Liver (tissue), 9 donors: ENCODE data around the gene OPHN1. TPM values are rescaled to one million over a fixed set of nuclear protein-coding genes. Genes with fewer than 3 reads are reported as not detected.

ENCODE experiments used
- DNase-seq: peaks from one replicate; pipeline ENCODE4 v3.0.0-alpha.2; 2017; ENCODE audit warnings: low spot score
- H3K27ac ChIP-seq, 2 donors: one replicate each; pipeline ENCODE4 v1.7.0; 2013; ENCODE audit warnings: inconsistent platforms in 2 of 2, low read length in 2 of 2, control low read depth in 1 of 2, low read depth in 1 of 2, mild to moderate bottlenecking in 1 of 2
- H3K27me3 ChIP-seq, 4 donors: one replicate each; pipeline versions ENCODE4 v1.6.1 to v1.7.0; 2013; ENCODE audit warnings: low read length in 3 of 4, inconsistent platforms in 1 of 4, mild to moderate bottlenecking in 1 of 4, moderate library complexity in 1 of 4; ENCODE audit not compliant: control insufficient read depth in 4 of 4, insufficient read depth in 4 of 4
- H3K36me3 ChIP-seq, 4 donors: one replicate each; pipeline versions ENCODE4 v1.6.1 to v1.7.0; 2013; ENCODE audit warnings: low read length in 3 of 4, mild to moderate bottlenecking in 3 of 4, low read depth in 1 of 4, moderate library complexity in 1 of 4; ENCODE audit not compliant: control insufficient read depth in 4 of 4, insufficient read depth in 3 of 4
- H3K4me1 ChIP-seq, 4 donors: one replicate each; pipeline versions ENCODE4 v1.6.1 to v1.7.0; 2013; ENCODE audit warnings: low read length in 3 of 4, mild to moderate bottlenecking in 3 of 4, moderate library complexity in 1 of 4; ENCODE audit not compliant: control insufficient read depth in 4 of 4, insufficient read depth in 4 of 4
- H3K4me3 ChIP-seq, 3 donors: one replicate each; pipeline versions ENCODE4 v1.6.1 to v1.7.0; 2013; ENCODE audit warnings: low read length in 3 of 3, control low read depth in 1 of 3, low read depth in 1 of 3, mild to moderate bottlenecking in 1 of 3
- H3K9ac ChIP-seq, 2 donors: one replicate each; pipeline ENCODE4 v1.7.0; 2013; ENCODE audit warnings: low read length in 2 of 2, mild to moderate bottlenecking in 2 of 2, moderate library complexity in 2 of 2, control low read depth in 1 of 2, low read depth in 1 of 2
- H3K9me3 ChIP-seq, 4 donors: one replicate each; pipeline versions ENCODE4 v1.6.1 to v1.7.0; 2013; ENCODE audit warnings: low read length in 3 of 4; ENCODE audit not compliant: control insufficient read depth in 4 of 4
- ATF3 ChIP-seq: IDR thresholded peaks from 2 replicates; pipeline ENCODE4 v1.6.1; 2016; ENCODE audit warnings: antibody characterized with exemption
- CTCF ChIP-seq: fragments of 150-350 bp; IDR thresholded peaks from 2 replicates; pipeline ENCODE4 v1.5.1; 2017; ENCODE audit warnings: improper control_type of control experiment, low read depth, low read length; ENCODE audit not compliant: missing input control
- EGR1 ChIP-seq, 2 donors: IDR thresholded peaks; 2 replicates each; pipeline ENCODE4 v1.6.1; 2016 to 2018; ENCODE audit warnings: antibody characterized with exemption in 2 of 2, low read depth in 2 of 2
- FOXA1 ChIP-seq: IDR thresholded peaks from 2 replicates; pipeline ENCODE4 v1.6.1; 2016; ENCODE audit warnings: antibody characterized with exemption
- FOXA2 ChIP-seq: IDR thresholded peaks from 2 replicates; pipeline ENCODE4 v1.6.1; 2016; ENCODE audit warnings: antibody characterized with exemption
- GABPA ChIP-seq, 2 donors: IDR thresholded peaks in 1 of 2; conservative IDR thresholded peaks in 1 of 2; 2 replicates each; pipeline ENCODE4 v1.6.1; 2016; ENCODE audit warnings: antibody characterized with exemption in 2 of 2, mild to moderate bottlenecking in 1 of 2, moderate library complexity in 1 of 2
- HNF4A ChIP-seq, 2 donors: conservative IDR thresholded peaks; 2 replicates each; pipeline ENCODE4 v1.6.1; 2016; ENCODE audit warnings: antibody characterized with exemption in 2 of 2, mild to moderate bottlenecking in 2 of 2
- HNF4G ChIP-seq: IDR thresholded peaks from 2 replicates; pipeline ENCODE4 v1.6.1; 2016; ENCODE audit warnings: antibody characterized with exemption
- JUND ChIP-seq, 2 donors: IDR thresholded peaks; 2 replicates each; pipeline ENCODE4 v1.6.1; 2016; ENCODE audit warnings: antibody characterized with exemption in 2 of 2
- MAX ChIP-seq: IDR thresholded peaks from 2 replicates; pipeline ENCODE4 v1.6.1; 2016; ENCODE audit warnings: antibody characterized with exemption
- NR2F2 ChIP-seq: IDR thresholded peaks from 2 replicates; pipeline ENCODE4 v1.6.1; 2016; ENCODE audit warnings: antibody characterized with exemption
- RAD21 ChIP-seq, 2 donors: IDR thresholded peaks; 2 replicates each; pipeline ENCODE4 v1.6.1; 2016; ENCODE audit warnings: antibody characterized with exemption in 2 of 2, mild to moderate bottlenecking in 2 of 2
- RXRA ChIP-seq, 2 donors: IDR thresholded peaks; 2 replicates each; pipeline ENCODE4 v1.6.1; 2017 to 2018; ENCODE audit warnings: antibody characterized with exemption in 2 of 2, mild to moderate bottlenecking in 1 of 2
- SP1 ChIP-seq: IDR thresholded peaks from 2 replicates; pipeline ENCODE4 v1.6.1; 2018; ENCODE audit warnings: antibody characterized with exemption, mild to moderate bottlenecking
- TAF1 ChIP-seq: conservative IDR thresholded peaks from 2 replicates; pipeline ENCODE4 v1.6.1; 2016; ENCODE audit warnings: antibody characterized with exemption, mild to moderate bottlenecking
- YY1 ChIP-seq: IDR thresholded peaks from 2 replicates; pipeline ENCODE4 v1.6.1; 2016; ENCODE audit warnings: antibody characterized with exemption, mild to moderate bottlenecking
- polyA plus RNA-seq, 2 donors: library from polyadenylated mRNA; stranded (reverse) in 1 of 2; unstranded in 1 of 2; fragments of 200-250 nt in 1 of 2; fragments of >200 nt in 1 of 2; fragmentation: Nextera tagmentation in 1 of 2; extraction: Ambion mirVana in 1 of 2; gene quantifications; one replicate each; pipeline versions ENCODE4 v1.2.1 to v1.2.3, GENCODE V29; 2013 to 2015
- total RNA-seq, 2 donors: library from RNA; depleted of rRNA; stranded (reverse); fragments of >200 nt; gene quantifications; one replicate each; pipeline ENCODE4 v1.2.3, GENCODE V29; 2014
- TF ChIP-seq, protein P1 (sequence below): IDR thresholded peaks from 2 replicates; pipeline ENCODE4 v1.6.1; 2016; ENCODE audit warnings: antibody characterized with exemption
- donor health status: healthy.
- donor health status: healthy.
- donor health status: healthy.
- donor health status: healthy.
- donor health status: healthy.

Gene OPHN1
- total and polyA plus RNA-seq, 4 donors, result 0.17 to 1.2 (median 0.60) TPM

GRCh38 chrX:68287419-68287818 is 145.9 kb downstream of the OPHN1 start (continued):
- TF ChIP-seq, protein P1, sequence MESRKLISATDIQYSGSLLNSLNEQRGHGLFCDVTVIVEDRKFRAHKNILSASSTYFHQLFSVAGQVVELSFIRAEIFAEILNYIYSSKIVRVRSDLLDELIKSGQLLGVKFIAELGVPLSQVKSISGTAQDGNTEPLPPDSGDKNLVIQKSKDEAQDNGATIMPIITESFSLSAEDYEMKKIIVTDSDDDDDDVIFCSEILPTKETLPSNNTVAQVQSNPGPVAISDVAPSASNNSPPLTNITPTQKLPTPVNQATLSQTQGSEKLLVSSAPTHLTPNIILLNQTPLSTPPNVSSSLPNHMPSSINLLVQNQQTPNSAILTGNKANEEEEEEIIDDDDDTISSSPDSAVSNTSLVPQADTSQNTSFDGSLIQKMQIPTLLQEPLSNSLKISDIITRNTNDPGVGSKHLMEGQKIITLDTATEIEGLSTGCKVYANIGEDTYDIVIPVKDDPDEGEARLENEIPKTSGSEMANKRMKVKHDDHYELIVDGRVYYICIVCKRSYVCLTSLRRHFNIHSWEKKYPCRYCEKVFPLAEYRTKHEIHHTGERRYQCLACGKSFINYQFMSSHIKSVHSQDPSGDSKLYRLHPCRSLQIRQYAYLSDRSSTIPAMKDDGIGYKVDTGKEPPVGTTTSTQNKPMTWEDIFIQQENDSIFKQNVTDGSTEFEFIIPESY, result no peak
- TF ChIP-seq JUND (IDR thresholded peaks at IDR 0.05), result no peak
- TF ChIP-seq TAF1, result no peak
- no peak for TF ChIP-seq MAX
- TF ChIP-seq RXRA (IDR thresholded peaks at IDR 0.05), result no peak
- TF ChIP-seq YY1, result no peak
- TF ChIP-seq NR2F2, result no peak
- TF ChIP-seq HNF4G, result no peak
- TF ChIP-seq ATF3, result no peak
- no peak for TF ChIP-seq GABPA (IDR thresholded peaks at IDR 0.05 in 1 of 2, conservative IDR thresholded peaks at IDR 0.05 in 1 of 2)
- TF ChIP-seq HNF4A (conservative IDR thresholded peaks at IDR 0.05), result no peak

DNA sequence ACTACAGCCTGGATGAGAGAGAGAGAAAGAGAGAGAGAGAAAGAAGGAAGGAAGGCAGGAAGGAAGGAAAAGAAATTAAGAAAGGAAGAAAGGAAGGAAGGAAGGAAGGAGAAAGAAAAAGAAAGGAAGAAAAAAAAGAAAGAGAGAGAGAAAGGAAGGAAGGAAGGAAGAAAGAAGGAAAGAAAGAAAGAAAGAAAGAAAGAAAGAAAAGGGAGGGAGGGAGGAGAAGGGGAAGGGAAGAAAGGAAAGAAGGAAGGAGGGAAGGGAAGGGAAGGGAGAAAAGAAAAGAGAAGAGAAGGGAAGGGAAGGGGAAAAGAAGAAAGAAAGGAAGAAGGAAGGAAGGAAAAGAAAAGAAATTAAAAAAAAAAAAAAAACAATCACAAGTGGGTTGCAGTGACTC is 146.3 kb downstream of the OPHN1 start:
- Histone ChIP-seq H3K4me1 (no peaks in the 10 kb centered on the region), H3K27ac (no peak overlapping the region), H3K4me3 (no peak overlapping the region), H3K36me3 (no peaks in the 10 kb centered on the region), H3K27me3 (peaks cover 0 to 2% (median 0%) of the 10 kb centered on the region in 4 donors), H3K9ac (no peak overlapping the region), H3K9me3 (no peaks in the 10 kb centered on the region)
- no peak for DNase-seq
- TF ChIP-seq JUND (IDR thresholded peaks at IDR 0.05), result no peak
- no peak for TF ChIP-seq RAD21 (IDR thresholded peaks at IDR 0.05)
- no peak for TF ChIP-seq YY1
- TF ChIP-seq SP1, result no peak
- TF ChIP-seq FOXA1, result no peak
- no peak for TF ChIP-seq FOXA2
- TF ChIP-seq MAX, result no peak
- TF ChIP-seq TAF1, result no peak

GRCh38 chrX:68286076-68286475 is 147.2 kb downstream of the OPHN1 start:
- TF ChIP-seq JUND (IDR thresholded peaks at IDR 0.05) (no peak), MAX (no peak), HNF4G (no peak), NR2F2 (no peak), TAF1 (no peak), FOXA2 (no peak), EGR1 (IDR thresholded peaks at IDR 0.05; ENCODE audit: low read depth in 2 of 2) (no peak), HNF4A (conservative IDR thresholded peaks at IDR 0.05) (no peak), FOXA1 (no peak), RAD21 (IDR thresholded peaks at IDR 0.05) (no peak), YY1 (no peak), GABPA (IDR thresholded peaks at IDR 0.05 in 1 of 2, conservative IDR thresholded peaks at IDR 0.05 in 1 of 2) (no peak), SP1 (no peak), CTCF (no peak)
- TF ChIP-seq, protein P1, result no peak
- H3K4me3 ChIP-seq, result no peak overlapping the region
- H3K9ac ChIP-seq, result no peak overlapping the region
- no peaks in the 10 kb centered on the region for H3K36me3 ChIP-seq
- H3K4me1 ChIP-seq, result no peaks in the 10 kb centered on the region
- H3K9me3 ChIP-seq, result no peaks in the 10 kb centered on the region
- no peak overlapping the region for H3K27ac ChIP-seq
- DNase-seq, result no peak
- H3K27me3 ChIP-seq, result peaks cover 0 to 2% (median 0%) of the 10 kb centered on the region in 4 donors
